NB4 (cell line): ENCODE results near the gene ELP2.

Experiments used
- CTCF ChIP-seq: IDR thresholded peaks from one replicate; pipeline ENCODE4 v1.5.1; 2012; ENCODE audit warnings: low read depth, low read length
- MYC ChIP-seq: IDR thresholded peaks from 2 replicates; pipeline ENCODE4 v1.6.1; 2011; ENCODE audit warnings: low read depth, low read length
- POLR2A ChIP-seq: IDR thresholded peaks from 2 replicates; pipeline ENCODE4 v1.6.1; 2011; ENCODE audit warnings: mild to moderate bottlenecking; ENCODE audit not compliant: insufficient read length; ENCODE audit errors: extremely low read depth
- TF ChIP-seq, protein P1 (sequence below): IDR thresholded peaks from 2 replicates; pipeline ENCODE4 v1.6.1; 2011; ENCODE audit warnings: low read depth, low read length

DNA sequence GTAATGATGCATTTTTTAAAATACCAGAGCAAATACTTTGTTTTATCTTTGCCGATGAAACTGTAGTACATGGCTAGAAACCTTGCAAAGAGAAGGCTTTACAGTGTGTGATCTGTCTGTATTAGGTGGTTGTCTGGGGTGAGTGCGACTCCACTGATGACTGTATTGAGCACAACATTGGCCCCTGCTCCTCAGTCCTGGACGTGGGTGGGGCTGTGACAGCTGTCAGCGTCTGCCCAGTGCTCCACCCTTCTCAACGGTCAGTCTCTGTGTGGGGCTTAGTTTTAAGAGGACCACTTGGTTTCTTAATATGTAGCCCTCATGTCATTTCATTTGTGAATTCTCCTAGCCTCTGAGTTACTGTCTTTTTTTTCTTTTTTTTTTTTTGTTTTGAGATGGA is 40.2 kb downstream of the ELP2 start:
- TF ChIP-seq CTCF (no peak), POLR2A (no peak), MYC (no peak)
- TF ChIP-seq, protein P1, sequence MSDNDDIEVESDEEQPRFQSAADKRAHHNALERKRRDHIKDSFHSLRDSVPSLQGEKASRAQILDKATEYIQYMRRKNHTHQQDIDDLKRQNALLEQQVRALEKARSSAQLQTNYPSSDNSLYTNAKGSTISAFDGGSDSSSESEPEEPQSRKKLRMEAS, result no peak
